8988T (cell line): ENCODE measurements around the gene RANBP17.
"Not testable (repeated sequence)": the region's sequence is repeated elsewhere in the genome, so short reads cannot be mapped to it uniquely, and the experiment has no call there.

Experiments used
- DNase-seq: peaks from one replicate; pipeline ENCODE4 v3.0.0; 2011

Gene RANBP17

DNA sequence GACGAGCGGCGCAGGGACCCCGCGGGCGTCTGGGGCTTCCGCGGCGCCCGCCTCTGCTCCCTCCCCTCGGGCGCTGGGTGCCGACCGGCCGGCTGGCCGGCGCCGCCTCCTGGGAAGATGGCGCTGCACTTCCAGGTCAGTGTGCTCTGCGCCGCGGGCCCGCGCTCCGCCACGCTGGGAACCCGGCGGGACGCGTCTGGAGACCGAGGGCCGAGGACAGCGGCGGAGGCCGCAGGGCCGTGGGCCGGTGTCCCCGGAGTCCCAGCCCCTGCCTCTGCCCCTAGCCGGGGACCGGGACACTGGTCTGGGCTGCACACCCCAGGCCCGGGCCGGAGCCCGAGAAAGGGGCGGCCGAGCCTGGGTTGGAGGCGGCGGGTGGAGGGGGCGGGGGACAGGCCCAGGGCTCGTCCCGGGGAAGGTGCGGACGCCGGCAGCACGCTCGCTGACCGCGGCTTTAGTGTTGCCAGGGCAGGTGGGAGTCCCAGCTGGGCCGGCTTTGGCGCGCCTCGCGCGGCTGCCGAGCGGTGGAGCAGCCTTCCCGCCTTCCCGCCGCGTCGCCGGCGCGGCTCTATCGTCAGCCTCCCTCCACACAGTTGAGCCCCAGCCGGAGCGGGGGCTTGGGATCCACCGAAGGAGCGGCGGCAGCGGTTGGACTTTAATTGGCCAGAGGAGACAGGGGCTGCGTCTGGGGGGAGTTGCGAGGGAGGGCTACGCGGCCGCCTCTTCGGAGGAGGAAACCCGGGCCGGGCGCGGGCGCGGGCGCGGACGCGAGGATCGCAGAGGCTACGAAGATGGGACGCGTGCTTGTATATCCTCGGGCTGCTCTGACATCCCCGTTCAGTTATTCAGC, at the start of gene RANBP17:
Gene RANBP17, plus strand, starts transcription at position 102 of the 850 bp plus-strand sequence.
- no peak for DNase-seq

DNA sequence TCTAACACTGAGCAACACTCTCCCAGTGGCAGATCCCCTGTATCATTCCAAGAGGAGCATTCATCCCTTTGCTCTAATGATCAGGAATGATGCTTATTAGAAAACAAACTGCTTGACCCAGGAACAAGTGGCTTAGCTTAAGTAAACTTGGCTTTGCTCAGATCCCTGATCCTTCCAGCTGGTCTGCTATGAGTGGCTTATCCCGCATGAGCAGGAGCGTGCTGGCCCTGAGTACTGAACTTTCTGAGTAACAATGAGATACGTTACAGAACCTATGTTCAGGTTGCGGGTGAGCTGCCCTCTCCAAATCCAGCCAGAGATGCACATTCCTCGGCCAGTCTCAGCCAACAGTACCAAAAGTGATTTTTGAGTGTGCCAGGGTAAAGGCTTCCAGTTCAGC, 48.6 kb upstream of the RANBP17 start:
- no peak for DNase-seq

GRCh38 chr5:170817195-170817594, 44.6 kb upstream of the RANBP17 start:
- DNase-seq = no peak

GRCh38 chr5:170818232-170818631, 43.6 kb upstream of the RANBP17 start:
- no peak for DNase-seq

DNA sequence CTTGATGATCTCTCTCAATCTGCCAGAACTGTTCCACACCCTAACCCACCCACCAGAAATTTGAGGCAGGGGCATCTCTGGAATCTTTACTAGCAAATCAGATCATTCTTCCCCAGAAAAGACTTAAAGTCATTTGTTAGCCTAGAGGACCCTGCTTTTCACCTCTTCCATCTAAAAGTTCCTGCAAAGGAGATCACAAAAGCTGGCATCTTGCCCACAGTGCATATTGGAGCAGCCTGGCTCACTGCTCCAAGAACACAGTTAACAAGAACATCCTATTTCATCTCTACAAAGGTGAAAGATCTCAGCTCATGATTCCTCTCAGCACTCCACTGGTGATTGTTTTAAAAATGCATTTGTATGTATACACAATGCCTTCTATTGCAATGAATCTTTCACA, 42.0 kb upstream of the RANBP17 start:
- no peak for DNase-seq

- no peak for DNase-seq
Observed at GRCh38 chr5:170821257-170821800, 40.5 kb upstream of the RANBP17 start.

DNA sequence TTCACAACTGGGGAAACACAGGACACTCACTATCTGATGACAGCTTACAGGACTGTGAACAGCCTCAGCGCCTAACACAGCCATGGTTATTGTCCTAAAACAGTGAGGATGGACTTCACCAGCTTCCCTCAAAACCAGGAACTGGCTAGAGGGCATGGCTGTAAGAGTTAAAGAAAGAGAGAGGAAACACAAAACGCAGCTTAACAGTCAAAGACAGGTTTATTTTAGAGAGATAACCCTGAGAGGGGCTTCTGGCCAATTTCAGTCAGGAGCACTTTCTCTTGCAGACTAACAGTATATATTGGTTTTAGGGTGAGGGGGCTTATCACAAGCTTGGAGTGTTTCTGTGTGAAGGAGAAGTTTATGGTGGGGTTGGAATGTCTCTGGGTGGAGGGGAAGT, 35.7 kb upstream of the RANBP17 start:
- no peak for DNase-seq

- no peak for DNase-seq
Observed at GRCh38 chr5:170832241-170832640, 29.6 kb upstream of the RANBP17 start.

- DNase-seq = not testable (repeated sequence)
Observed at GRCh38 chr5:170833981-170834380, 27.8 kb upstream of the RANBP17 start.

GRCh38 chr5:170836226-170836625, 25.6 kb upstream of the RANBP17 start:
- DNase-seq = no peak

DNA sequence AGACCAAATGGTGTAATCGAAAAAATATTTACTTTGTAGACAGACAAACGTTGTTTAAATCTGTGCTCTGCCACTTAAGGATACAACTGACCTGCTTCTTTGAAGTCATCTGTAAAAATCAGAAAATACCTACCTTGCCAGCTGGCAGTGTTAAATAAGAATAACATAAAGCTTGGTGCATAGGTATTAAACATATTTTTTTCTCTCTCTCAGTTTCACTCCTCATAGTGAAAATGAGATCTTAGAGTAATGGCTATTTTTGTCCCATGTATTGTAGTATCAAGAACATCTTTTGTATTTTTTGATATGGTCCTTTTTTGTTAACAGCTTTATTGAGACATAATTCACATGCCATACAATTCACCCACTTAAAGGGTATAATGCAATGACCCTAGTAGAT, 17.9 kb upstream of the RANBP17 start:
- DNase-seq = no peak

DNA sequence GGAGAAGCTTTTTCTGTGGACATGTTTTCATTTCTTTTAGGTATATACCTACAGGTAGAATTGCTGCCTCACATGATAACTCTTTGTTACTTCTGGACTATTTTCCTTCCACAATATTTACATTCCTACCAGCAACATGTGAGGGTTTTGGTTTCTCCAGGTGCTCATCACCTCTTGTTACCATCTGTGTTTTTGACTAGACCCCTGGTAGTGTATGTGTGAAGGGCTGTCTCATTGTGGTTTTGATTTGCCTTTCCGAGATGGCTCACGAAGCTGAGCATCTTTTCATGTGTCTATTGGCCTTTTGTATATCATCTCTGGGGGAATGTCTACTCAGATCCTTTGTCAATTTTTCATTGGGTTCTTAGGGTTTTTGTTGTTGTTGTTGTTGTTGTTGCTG, 17.2 kb upstream of the RANBP17 start:
- DNase-seq = no peak

DNA sequence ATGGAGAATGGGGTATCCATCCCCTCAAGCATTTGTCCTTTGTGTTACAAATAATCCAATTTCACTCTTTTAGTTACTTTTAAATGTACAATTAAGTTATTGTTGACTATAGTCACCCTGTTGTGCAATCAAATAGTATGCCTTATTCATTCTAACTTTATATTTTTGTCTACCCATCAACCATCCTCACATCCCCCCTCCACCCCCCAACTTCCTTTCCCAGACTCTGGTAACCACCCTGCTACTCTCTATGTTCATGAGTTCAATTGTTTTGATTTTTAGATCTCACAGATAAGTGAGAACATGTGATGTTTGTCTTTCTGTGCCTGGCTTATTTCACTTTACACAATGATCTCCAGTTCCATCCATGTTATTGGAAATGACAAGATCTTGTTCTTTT, 15.4 kb upstream of the RANBP17 start:
- DNase-seq = no peak

DNA sequence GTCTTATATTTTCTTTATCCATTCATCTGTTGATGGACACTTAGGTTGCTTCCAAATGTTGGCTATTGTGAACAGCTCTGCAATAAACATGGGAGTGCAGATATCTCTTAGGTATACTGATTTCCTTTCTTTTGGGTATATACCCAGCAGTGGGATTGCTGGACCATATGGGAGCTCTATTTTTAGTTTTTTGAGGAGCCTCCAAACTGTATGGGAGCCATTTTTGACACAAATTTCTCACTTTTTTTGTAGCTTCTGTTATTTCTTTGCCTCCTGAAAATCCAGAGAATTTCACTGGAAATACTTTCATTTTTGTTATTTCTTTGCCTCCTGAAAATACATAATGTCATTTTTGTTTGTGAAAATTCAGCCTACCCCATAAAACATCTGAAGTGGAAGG, 15.0 kb upstream of the RANBP17 start:
- no peak for DNase-seq

DNA sequence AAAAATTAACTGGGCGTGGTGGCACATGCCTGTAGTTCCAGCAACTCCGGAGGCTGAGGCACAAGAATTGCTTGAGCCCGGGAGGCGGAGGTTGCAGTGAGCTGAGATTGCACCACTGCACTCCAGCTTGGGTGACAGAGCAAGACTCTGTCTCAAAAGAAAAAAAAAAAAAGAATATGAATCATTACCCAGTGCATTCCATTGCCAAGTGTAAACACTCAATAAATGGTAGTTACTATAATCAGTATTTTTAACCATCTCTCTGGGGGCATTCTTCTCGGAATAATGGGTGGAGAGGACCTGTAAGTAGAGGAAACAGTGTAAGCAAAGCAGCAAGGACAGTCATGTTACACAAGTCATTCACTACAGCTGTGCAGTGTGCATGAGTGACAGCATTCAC, 13.8 kb upstream of the RANBP17 start:
- no peak for DNase-seq

DNA sequence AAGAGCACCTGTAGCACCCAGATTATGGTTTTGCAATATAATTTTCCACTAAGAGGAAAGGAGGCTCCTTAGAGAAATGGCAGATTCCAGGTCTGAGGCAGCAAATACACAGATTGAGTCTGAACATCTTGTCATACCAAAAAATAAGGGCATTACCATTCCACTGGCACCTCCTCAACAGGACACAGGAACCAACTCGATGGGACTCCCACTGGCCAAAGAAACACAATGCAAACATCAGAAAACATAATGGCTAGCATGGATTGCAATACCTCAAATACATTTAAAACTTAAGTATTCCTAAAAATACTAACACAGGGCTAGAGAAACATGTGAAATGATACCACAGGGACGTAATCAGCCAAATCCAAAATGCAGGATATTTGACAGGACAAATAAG, 12.4 kb upstream of the RANBP17 start:
- no peak for DNase-seq

- DNase-seq = no peak
Observed at GRCh38 chr5:170854566-170854965, 7.3 kb upstream of the RANBP17 start.

DNA sequence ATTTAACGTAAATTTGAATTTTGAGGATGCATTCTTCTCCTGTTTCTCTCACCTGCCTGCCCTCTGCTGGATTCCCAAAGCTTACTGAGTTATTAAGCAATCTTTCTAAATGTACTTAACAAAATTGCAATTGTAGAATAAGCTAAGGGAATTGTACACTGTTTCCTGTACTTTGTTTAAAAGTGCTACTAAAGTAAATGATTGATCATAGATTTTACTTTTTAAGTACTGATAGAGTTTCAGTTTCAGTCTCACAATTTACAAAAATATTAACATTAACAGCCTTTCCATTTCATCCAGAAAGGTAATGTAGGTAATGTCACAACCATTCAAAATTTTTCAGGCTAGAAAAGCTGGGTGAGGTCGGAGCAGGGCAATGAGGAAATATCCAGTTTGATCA, 4.8 kb upstream of the RANBP17 start:
- no peak for DNase-seq

GRCh38 chr5:170860415-170860814, 1.4 kb upstream of the RANBP17 start:
- no peak for DNase-seq

GRCh38 chr5:170860818-170861666, 776 bp upstream of the RANBP17 start:
- no peak for DNase-seq

DNA sequence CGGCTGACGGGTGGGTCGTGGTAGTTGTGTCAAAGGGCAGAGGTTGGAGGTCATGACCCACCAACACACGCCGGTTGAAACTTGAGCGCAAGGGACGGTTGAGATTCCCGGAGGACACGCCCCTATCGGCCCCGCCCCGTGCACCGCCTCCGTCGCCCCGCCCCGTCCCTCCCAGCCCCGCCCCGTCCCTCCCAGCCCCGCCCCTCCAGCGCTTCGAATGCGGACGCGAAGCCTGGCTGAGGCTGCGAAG, 226 bp upstream of the RANBP17 start:
- no peak for DNase-seq

GRCh38 chr5:170863646-170864045, 1.8 kb downstream of the RANBP17 start:
- DNase-seq = no peak

GRCh38 chr5:170865622-170866021, 3.8 kb downstream of the RANBP17 start:
- DNase-seq = no peak

GRCh38 chr5:170867825-170868224, 6.0 kb downstream of the RANBP17 start:
- DNase-seq = no peak
